HG03442 (cell line): ENCODE measurements around the gene PVRIG.
"Not testable (repeated sequence)": the region's sequence is repeated elsewhere in the genome, so short reads cannot be mapped to it uniquely, and the experiment has no call there.

Experiments
- ATAC-seq: cut with Tn5 transposase; IDR thresholded peaks from one replicate; pipeline ENCODE4 v1.9.1; 2021; ENCODE audit warnings: mild to moderate bottlenecking, moderate library complexity; ENCODE audit not compliant: unreplicated experiment

Gene PVRIG

DNA sequence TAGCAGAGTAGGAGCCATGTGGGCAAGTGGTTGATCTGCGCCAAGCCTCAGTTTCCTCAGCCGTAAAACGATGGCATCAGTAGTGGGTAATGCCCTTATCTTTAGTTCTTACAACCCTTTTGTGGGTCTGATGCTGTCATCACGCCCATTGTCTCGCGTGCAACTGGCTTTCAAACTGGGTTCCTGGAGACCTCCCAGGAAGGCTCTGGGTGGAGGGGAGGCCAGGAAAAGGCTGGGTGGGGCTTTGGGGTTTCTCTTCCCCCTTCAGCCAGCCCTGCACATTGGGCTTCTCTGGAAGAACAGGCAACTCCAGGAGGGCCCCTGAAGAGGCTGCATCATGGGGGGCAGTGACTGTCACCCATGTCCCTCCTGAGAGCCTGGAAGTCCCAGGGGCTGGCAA is 5.1 kb downstream of the PVRIG start:
- not testable (repeated sequence) for ATAC-seq

- ATAC-seq: not testable (repeated sequence)
These were observed 15.0 kb downstream of the PVRIG start for GRCh38 chr7:100234660-100235317.

GRCh38 chr7:100239975-100240374 is 20.2 kb downstream of the PVRIG start:
- not testable (repeated sequence) for ATAC-seq

DNA sequence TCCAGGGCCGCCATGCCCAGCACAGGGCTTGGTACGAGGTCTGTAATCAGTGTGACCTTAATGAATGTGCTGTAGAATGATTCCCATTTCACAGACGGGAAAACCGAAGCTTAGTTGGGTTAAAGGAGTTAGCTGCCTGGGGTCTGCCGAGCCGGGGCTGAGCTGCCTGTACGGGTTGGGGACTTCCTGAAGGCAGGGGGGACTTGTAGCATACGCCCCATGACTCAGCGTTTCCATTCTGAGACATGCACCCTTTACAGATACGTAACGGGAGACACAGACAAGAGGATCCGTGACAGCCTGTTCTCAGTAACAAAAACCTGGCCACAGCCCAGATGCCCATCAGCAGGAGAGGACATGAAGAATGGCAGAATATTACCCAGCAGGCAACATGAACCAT is 23.6 kb downstream of the PVRIG start:
- ATAC-seq: peak; percentile 69

DNA sequence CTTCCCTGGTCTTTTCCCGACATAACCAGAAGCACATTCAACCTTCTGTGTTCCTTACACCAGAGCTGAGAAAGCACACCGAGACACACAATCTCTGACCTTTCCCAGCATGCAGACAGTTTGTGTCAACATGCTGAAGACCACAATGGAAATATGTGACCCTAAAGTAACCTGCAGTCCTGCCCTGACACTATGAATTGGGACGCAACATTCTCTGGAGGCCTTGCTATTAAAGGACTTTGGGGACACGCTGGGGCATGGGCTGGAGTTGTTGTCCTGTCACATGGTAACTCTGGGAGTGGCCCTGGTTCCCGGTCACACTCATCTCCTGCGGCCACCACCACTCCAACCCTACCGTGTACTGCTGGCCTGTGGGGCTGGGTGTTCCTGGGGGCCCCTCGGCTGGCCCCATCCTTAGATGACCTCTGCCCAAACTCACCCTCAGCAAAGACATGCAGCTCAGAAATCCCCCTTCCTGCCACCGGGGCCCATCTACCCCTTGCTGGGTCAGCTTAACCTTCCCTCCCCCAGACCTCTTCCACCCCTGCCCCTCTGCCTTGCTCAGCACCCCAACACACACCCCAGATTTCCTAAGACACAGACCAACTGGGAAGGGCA is 25.3 kb downstream of the PVRIG start:
- not testable (repeated sequence) for ATAC-seq

- ATAC-seq: not testable (repeated sequence)
These were observed 26.5 kb downstream of the PVRIG start for GRCh38 chr7:100246121-100246864.

DNA sequence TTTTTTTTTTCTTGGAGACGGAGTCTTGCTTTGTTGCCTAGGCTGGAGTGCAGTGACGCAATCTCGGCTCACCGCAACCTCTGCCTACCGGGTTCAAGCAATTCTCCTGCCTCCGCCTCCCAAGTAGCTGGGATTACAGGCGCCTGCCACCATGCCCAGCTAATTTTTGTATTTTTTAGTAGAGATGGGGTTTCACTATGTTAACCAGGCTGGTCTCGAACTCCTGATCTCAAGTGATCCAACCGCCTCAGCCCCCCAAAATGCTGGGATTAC is 27.1 kb downstream of the PVRIG start:
- ATAC-seq: not testable (repeated sequence)

DNA sequence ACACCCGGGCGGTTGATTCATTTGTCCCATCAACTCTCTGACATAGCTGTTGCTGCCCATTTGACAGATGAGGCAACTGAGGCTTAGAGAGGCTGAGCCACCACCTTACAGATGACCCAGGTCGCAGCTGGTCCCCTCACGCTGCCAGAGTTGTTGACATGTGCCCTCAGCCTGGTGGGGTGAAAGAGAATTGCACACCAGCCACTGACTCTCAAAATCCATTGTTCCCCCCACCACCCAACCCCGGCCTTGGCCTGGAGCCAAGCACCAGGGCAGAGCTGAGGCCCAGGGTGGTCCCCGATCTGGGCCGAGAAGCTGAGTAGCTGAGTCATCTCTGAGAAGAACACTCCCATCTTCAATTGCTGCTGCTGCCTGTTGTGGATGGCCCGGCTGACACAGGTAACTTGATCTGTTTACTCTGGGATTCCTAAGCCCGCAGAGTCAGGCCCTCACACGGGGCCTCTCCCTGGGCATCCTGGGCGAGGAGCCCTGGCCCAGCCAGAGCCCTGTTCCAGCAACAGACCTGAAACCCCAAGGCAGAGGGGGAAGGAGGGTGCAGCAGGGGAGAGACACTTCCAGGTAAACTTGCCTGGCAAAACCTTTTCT is 27.5 kb downstream of the PVRIG start:
- no peak for ATAC-seq

DNA sequence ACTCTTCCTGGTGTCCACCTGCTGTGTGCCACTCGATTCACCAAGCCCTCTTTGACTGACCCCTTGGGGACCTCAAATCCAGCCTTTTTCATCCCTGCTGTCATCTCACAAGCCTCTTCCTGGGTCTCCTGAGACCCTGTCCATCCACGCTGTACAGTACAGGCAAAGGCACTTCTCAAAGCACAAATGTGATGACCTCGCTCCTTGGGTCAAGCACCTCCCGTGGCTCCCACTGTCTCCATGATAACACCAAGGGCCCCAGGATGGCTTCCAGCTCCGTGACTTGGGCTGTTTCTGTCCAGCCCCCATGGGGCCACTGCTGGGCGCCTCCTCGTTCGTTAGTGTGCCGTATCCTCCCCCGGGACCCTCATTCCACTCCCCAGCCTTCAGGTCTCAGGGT is 28.7 kb downstream of the PVRIG start:
- no peak for ATAC-seq

DNA sequence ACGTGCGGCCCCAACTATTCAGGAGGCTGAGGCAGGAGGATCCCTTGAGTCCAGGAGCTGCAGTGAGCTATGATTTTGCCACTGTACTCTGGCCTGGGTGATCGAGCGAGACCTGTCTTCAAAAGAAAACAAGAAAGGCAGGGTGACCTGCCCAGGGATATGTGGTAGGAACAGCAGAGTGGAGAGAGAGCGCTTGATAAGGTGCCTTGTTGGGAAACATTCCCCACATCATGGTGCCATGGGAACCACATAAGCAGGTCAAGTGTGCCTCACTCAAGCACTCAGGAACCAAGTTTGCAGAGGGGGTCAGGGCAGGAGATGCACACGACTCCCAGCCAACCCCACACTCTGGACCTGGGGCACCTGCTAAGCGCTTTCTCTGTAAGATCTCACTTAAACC is 37.3 kb downstream of the PVRIG start:
- ATAC-seq: no peak

DNA sequence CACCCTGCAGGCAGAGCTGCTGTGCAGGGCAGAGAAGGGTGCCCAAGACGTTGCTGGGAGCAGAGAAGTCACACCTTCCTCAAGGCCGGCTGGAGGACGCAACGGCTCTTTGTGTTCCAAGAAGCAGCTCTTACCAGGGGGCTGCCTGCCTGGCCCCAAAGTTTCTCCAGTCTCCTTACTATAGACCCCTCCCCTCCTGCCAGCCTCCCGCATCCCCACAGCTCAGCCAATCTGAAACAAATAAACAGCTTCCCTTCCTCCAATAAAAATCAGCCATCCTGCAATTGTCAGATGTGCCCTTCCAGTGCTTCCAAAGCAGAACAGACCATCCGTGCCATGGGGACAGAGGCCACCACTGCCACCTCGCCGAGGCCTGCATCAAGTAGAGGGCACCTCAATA is 40.2 kb downstream of the PVRIG start:
- not testable (repeated sequence) for ATAC-seq

GRCh38 chr7:100262896-100263295 is 43.1 kb downstream of the PVRIG start:
- ATAC-seq: not testable (repeated sequence)

GRCh38 chr7:100264223-100264622 is 44.5 kb downstream of the PVRIG start:
- ATAC-seq: not testable (repeated sequence)

DNA sequence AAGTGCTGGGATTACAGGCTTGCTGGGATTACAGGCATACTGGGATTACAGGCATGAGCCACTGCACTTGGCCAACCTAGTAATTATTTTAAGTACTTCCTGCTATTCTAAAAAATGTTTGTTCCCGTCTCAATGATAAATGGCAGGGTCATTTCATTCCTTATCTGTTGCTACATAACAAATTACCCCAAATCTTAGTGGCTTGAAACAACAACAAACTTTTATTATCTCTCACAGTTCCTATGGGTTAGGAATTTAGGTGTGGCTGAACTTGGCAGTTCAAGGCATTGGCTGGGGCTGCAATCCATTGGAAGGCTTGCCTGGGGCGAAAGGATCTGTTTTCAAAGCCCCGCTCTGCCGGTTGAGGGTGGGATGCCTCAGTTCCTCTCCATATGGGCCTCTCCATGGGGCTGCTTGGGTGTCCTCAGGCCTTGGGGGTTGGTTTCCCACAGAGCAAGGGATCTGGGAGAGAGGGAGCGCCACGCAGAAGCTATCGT is 45.0 kb downstream of the PVRIG start:
- ATAC-seq: not testable (repeated sequence)

- not testable (repeated sequence) for ATAC-seq
These were observed 46.1 kb downstream of the PVRIG start for GRCh38 chr7:100265851-100266250.

- no peak for ATAC-seq
These were observed 47.0 kb downstream of the PVRIG start for GRCh38 chr7:100266576-100267354.

DNA sequence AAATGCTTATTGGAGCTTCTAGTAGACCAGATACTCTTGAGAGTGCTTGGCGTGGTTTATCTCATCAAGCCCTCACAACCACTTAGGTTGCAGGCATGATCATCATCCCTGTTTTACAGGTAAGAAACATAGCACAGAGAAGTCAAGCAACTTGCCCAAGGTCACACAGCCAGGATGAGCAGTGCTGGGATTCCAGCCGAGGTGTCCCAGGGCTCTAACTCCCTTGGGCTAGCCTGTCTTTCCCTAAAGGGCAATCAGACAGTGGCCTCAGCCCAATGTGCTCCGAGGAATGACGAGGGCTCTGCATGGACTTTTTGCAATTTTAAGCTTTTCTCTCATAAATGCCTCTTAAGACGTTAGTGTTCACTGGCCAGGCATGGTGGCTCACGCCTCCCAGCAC is 47.9 kb downstream of the PVRIG start:
- ATAC-seq: no peak

DNA sequence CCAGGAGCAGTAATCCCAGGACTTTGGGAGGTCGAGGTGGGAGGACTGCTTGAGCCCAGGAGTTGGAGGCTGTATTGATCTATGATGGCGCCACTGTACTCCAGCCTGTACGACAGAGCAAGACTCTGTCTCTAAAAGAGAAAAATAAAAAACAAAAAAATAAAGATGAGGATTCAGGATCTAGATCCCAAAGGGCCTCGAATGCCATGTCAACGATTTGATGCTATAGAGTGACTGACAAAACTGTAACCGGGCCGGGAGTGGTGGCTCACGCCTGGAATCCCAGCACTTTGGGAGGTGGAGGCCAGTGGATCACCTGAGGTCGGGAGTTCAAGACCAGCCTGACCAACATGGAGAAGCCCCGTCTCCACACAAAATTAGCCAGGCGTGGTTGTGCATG is 49.1 kb downstream of the PVRIG start:
- not testable (repeated sequence) for ATAC-seq

- ATAC-seq: not testable (repeated sequence)
These were observed 49.7 kb downstream of the PVRIG start for GRCh38 chr7:100269306-100270045.
